ENCODE results near the gene RPTOR. TPM values are rescaled to one million over a fixed set of nuclear protein-coding genes. Genes with fewer than 3 reads are reported as not detected.

RPTOR gene
- total RNA-seq, 4 donors from 2014 or later = 19.0 to 48.3 (median 27.3) TPM

DNA sequence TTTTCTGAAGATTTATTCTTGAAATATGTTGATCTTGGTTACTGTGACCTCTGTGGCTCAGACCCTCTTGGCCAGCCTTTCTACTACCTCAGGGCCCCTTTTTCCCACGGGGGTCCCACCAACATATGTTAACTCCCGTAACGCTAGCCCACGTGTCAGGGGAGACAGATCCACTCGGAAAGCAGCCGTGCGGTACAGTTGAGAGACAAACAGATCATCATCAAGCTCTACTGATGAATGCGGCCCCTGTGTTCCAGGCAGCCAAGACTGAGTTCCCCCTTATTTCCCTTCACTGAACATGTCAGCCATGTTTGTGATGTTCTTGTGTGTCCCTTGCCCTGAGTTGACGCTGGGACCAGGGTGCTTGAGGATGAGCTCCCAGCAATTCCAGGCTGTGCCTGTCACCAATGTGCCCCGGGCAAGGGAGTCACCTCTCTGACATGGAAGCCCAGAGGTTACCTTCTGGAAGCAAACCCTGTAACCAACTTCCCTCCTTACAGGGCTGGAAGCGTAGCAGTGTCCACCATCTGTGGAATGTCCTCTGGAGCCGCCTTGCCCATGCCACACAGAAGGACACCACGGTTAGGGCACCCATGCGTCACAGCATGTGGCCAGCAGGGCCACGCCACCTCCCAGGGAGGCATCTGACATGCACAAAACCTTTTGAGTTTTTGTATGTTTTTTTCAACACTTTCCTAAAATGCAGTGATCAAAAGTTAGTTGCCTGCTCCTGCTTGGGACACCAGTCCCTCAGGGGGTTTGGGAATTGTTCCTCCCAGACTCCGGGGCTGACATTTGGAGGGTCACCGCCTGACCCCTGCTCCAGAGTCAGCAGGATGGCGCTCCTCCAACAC, 253.3 kb downstream of the RPTOR start:
- no peaks in the 10 kb centered on the region for H3K36me3 ChIP-seq
- H3K9me3 ChIP-seq = no peaks in the 10 kb centered on the region
- intact Hi-C loops (cut with DNase I; ENCODE audit: low total_unique reads) = no loop called here
- no peaks in the 10 kb centered on the region for H3K27me3 ChIP-seq
- H3K27ac ChIP-seq = no peak overlapping the region
- TF ChIP-seq, protein P1, sequence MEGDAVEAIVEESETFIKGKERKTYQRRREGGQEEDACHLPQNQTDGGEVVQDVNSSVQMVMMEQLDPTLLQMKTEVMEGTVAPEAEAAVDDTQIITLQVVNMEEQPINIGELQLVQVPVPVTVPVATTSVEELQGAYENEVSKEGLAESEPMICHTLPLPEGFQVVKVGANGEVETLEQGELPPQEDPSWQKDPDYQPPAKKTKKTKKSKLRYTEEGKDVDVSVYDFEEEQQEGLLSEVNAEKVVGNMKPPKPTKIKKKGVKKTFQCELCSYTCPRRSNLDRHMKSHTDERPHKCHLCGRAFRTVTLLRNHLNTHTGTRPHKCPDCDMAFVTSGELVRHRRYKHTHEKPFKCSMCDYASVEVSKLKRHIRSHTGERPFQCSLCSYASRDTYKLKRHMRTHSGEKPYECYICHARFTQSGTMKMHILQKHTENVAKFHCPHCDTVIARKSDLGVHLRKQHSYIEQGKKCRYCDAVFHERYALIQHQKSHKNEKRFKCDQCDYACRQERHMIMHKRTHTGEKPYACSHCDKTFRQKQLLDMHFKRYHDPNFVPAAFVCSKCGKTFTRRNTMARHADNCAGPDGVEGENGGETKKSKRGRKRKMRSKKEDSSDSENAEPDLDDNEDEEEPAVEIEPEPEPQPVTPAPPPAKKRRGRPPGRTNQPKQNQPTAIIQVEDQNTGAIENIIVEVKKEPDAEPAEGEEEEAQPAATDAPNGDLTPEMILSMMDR (IDR thresholded peaks at IDR 0.05) = no peak
- no peak for TF ChIP-seq POLR2A (IDR thresholded peaks at IDR 0.05)
- no peaks in the 10 kb centered on the region for H3K4me1 ChIP-seq
- H3K4me3 ChIP-seq = no peak overlapping the region
- no peak for DNase-seq

GRCh38 chr17:80798595-80799537, 254.2 kb downstream of the RPTOR start:
- no peaks in the 10 kb centered on the region for H3K36me3 ChIP-seq
- H3K4me3 ChIP-seq = no peak overlapping the region
- H3K27me3 ChIP-seq = no peaks in the 10 kb centered on the region
- no peaks in the 10 kb centered on the region for H3K9me3 ChIP-seq
- no peak overlapping the region for H3K27ac ChIP-seq
- TF ChIP-seq POLR2A (IDR thresholded peaks at IDR 0.05) = no peak
- TF ChIP-seq, protein P1 (IDR thresholded peaks at IDR 0.05) = no peak
- DNase-seq = no peak
- H3K4me1 ChIP-seq = no peaks in the 10 kb centered on the region
- intact Hi-C loops (cut with DNase I; ENCODE audit: low total_unique reads) = no loop called here

GRCh38 chr17:80799538-80800480, 255.2 kb downstream of the RPTOR start:
- H3K36me3 ChIP-seq = no peaks in the 10 kb centered on the region
- TF ChIP-seq, protein P1 (IDR thresholded peaks at IDR 0.05) = no peak
- TF ChIP-seq POLR2A (IDR thresholded peaks at IDR 0.05) = no peak
- no peak overlapping the region for H3K27ac ChIP-seq
- H3K27me3 ChIP-seq = no peaks in the 10 kb centered on the region
- intact Hi-C loops (cut with DNase I; ENCODE audit: low total_unique reads) = no loop called here
- H3K4me3 ChIP-seq = no peak overlapping the region
- H3K4me1 ChIP-seq = no peaks in the 10 kb centered on the region
- DNase-seq = no peak
- H3K9me3 ChIP-seq = no peaks in the 10 kb centered on the region

DNA sequence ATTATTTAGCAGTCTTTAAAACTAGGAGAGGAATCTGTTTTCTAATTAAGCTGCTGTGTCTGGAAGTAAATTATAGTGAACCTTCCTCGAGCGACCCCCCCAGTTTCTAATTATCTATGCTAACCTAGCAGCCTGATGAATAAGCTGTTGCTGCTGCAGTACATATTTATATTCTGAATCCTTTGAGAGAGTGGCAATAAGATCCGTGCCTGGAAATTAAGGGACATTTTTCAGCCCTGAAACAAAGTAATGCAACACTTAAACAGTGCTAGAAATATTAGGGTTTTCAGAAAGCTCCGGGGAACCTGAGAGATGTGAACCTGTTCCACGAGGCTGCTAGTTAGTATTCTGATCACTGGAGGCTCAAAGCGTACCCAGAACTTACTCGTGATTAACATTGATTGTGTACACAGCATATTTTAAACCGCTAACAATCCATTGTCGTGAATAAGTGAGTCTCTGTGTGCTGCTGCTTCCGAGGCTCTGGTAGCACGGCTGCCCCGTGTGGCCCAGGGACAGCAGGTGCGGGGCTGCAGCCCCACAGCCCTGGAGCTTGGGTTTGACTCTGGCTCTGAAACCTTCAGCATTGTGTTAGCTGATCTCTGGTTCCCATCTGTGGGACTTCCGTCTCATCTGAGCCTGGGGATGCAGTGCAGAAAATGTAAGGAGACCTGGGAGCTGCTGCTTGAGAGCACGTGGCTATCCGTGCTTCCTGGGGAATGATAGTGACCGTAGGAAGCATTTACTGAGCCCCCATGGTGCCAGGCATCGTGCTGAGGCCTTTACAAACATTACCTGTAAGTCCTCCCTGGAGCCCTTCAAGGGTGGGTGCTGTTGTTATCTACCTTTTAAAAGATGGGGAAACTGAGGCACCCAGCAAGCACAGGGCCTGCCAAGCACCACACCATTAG, 256.1 kb downstream of the RPTOR start:
- TF ChIP-seq, protein P1 (IDR thresholded peaks at IDR 0.05) = no peak
- no peak for TF ChIP-seq POLR2A (IDR thresholded peaks at IDR 0.05)
- Histone ChIP-seq H3K4me3 (no peak overlapping the region), H3K27me3 (no peaks in the 10 kb centered on the region), H3K9me3 (no peaks in the 10 kb centered on the region), H3K4me1 (no peaks in the 10 kb centered on the region), H3K36me3 (no peaks in the 10 kb centered on the region), H3K27ac (no peak overlapping the region)
- no peak for DNase-seq
- intact Hi-C loops (cut with DNase I; ENCODE audit: low total_unique reads) = no loop called here
